Dendritic cell treated with granulocyte-macrophage colony-stimulating factor and Interleukin-4, amounts not matched to agents 40 ng/mL and 50 ng/mL, for 4 days (primary cell): ENCODE results near the gene CAND2.
"Not testable (repeated sequence)": the region's sequence is repeated elsewhere in the genome, so short reads cannot be mapped to it uniquely, and the experiment has no call there.

Source experiments
- H3K27ac Mint-ChIP-seq: one replicate; pipeline ENCODE4 v1.8.0; 2022; ENCODE audit warnings: mild to moderate bottlenecking, mixed read lengths
- H3K27me3 Mint-ChIP-seq: one replicate; pipeline ENCODE4 v1.8.0; 2022; ENCODE audit warnings: mild to moderate bottlenecking, mixed read lengths
- H3K36me3 Mint-ChIP-seq: one replicate; pipeline ENCODE4 v1.8.0; 2022; ENCODE audit warnings: low read depth, mixed read lengths
- H3K4me1 Mint-ChIP-seq: one replicate; pipeline ENCODE4 v1.8.0; 2022; ENCODE audit warnings: low read depth, mixed read lengths
- H3K4me3 Mint-ChIP-seq: one replicate; pipeline ENCODE4 v1.8.0; 2022; ENCODE audit warnings: mild to moderate bottlenecking, moderate library complexity, mixed read lengths
- H3K9me3 Mint-ChIP-seq: one replicate; pipeline ENCODE4 v1.8.0; 2022; ENCODE audit warnings: mixed read lengths
- intact Hi-C: fragments of 100-400 bp; cut with micrococcal nuclease; formaldehyde crosslinking; loops from one replicate; pipeline ENCODE4 v1.15.0; 2022

The CAND2 gene

DNA sequence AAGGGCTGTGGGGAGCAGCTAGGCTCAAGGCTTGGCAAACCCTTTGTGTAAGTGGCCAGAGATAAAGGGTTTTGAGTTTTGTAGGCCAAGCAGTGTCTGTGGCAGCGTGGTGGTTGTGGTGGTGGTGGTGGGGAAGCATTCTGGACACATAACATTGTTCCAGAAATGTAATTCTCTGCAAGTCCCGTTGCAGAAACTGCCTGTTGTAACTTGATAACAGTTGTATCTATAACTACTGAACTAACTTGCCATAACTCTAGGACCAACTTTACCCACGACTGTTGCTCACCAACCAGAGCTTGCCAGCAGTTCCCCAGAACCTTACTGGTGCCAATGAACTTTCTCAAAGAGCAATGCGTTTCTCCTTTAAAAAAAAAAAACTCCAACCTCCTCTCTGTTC lies 19.3 kb upstream of the CAND2 start:
- H3K9me3 Mint-ChIP-seq, result no peaks in the 10 kb centered on the region
- no peaks in the 10 kb centered on the region for H3K36me3 Mint-ChIP-seq
- H3K4me1 Mint-ChIP-seq, result peaks cover 7% of the 10 kb centered on the region
- no peak overlapping the region for H3K4me3 Mint-ChIP-seq
- intact Hi-C loops, result no loop called here
- H3K27me3 Mint-ChIP-seq, result peaks cover 10% of the 10 kb centered on the region
- H3K27ac Mint-ChIP-seq, result no peak overlapping the region

DNA sequence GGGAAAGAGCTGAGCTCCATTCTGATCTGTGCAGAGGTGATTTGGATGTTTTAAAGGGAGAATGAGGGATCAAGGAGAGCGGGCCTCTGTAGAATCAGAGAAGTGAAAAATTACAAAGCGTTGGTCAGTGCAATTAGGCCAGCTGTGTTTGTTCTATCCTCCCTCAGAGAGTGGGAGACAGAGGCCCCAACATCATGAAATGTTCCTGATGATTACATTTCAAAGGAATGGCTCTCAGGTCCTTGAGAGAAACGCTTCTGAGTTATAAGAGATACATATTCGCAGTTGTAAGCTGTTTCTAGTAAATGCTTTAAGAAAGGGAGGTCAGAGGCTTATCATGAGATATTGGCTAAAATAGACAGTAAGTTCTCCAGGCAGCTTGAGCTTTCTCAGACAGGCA lies 15.7 kb upstream of the CAND2 start:
- Mint-ChIP-seq H3K27me3 (peaks cover 13% of the 10 kb centered on the region), H3K27ac (no peak overlapping the region), H3K9me3 (no peaks in the 10 kb centered on the region), H3K4me1 (no peaks in the 10 kb centered on the region), H3K36me3 (no peaks in the 10 kb centered on the region), H3K4me3 (no peak overlapping the region)
- intact Hi-C loops, result no loop called here

DNA sequence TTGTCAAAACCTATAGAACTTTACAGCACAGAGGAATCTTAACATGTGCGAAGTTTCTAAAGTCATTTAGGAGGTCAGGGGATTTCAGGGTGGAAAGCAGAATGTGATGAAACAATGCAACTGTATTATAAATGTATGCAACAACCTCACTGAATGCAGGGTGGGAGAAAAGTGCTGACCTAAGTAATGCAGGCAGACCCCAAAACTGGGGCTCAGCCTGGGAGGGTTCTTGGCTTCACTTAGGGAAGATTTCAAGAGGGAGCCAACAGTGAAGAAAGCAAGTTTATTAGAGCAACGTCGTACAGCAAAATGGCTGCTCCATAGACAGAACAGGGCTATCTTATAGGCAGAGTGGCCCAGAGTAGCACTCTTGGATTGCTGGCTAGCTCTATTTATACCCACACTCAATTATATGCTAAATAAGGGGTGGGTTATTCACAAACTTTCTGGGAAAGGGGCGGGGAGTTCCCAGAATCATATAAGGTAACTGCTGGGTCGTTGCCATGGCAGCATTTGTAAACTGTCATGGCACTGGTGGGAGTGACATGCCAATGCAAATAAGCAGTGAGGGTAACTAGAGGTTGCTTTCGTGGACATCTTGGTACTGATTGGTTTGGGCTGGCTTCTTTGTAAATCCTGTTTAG lies 14.2 kb upstream of the CAND2 start:
- H3K27ac Mint-ChIP-seq, result no peak overlapping the region
- no peak overlapping the region for H3K4me3 Mint-ChIP-seq
- H3K4me1 Mint-ChIP-seq, result no peaks in the 10 kb centered on the region
- no peaks in the 10 kb centered on the region for H3K36me3 Mint-ChIP-seq
- H3K27me3 Mint-ChIP-seq, result peaks cover 19% of the 10 kb centered on the region
- no peaks in the 10 kb centered on the region for H3K9me3 Mint-ChIP-seq
- intact Hi-C loops, result no loop called here

DNA sequence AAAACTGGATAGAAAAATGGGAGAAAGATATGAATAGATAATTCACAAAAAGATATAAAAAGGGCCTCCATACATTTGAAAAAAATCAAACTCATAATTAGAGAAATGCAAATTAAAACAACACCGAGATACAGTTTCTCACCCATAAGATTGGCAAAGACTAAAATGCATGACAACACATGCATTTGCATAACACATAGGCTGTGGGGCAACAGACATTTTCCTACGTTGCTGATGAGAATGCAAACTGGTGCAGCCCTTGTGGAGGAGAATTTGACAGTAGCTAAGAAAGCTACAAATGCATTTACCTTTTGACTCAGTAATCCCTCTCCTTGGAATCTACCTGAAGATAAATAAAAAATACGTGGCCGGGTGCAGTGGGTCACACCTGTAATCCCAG lies 11.4 kb upstream of the CAND2 start:
- no peak overlapping the region for H3K4me3 Mint-ChIP-seq
- no peaks in the 10 kb centered on the region for H3K4me1 Mint-ChIP-seq
- intact Hi-C loops, result loop anchor here (5.0 kb wide), 1 partner anchor 107 kb away; no protein-coding TSS in a partner anchor
- peaks cover 29% of the 10 kb centered on the region for H3K27me3 Mint-ChIP-seq
- H3K36me3 Mint-ChIP-seq, result no peaks in the 10 kb centered on the region
- no peak overlapping the region for H3K27ac Mint-ChIP-seq
- no peaks in the 10 kb centered on the region for H3K9me3 Mint-ChIP-seq

DNA sequence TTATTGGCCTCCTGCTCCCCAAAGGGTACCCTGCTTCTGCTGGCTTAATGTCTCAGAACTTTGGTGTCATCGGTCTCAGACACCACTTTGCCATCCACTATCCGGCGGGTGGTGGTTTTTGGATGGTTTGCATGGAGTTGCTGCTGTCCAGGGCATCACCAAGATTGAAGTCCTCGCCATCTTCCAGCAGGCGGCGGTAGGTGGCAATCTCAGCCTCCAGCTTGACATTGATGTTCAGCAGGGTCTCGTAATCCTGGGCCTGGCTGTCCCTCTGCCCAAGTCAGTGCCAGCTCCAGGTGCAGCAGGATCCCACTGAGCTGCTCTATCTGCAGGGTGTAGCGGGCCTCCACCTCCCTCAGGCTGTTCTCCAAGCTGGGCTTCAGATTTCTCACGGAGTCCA lies 9.1 kb upstream of the CAND2 start:
- not testable (repeated sequence) for H3K4me1 Mint-ChIP-seq, H3K9me3 Mint-ChIP-seq, H3K36me3 Mint-ChIP-seq, H3K4me3 Mint-ChIP-seq, H3K27ac Mint-ChIP-seq
- intact Hi-C loops, result loop anchor here (5.0 kb wide), 1 partner anchor 105 kb away; no protein-coding TSS in a partner anchor
- H3K27me3 Mint-ChIP-seq, result peaks cover 24% of the 10 kb centered on the region

DNA sequence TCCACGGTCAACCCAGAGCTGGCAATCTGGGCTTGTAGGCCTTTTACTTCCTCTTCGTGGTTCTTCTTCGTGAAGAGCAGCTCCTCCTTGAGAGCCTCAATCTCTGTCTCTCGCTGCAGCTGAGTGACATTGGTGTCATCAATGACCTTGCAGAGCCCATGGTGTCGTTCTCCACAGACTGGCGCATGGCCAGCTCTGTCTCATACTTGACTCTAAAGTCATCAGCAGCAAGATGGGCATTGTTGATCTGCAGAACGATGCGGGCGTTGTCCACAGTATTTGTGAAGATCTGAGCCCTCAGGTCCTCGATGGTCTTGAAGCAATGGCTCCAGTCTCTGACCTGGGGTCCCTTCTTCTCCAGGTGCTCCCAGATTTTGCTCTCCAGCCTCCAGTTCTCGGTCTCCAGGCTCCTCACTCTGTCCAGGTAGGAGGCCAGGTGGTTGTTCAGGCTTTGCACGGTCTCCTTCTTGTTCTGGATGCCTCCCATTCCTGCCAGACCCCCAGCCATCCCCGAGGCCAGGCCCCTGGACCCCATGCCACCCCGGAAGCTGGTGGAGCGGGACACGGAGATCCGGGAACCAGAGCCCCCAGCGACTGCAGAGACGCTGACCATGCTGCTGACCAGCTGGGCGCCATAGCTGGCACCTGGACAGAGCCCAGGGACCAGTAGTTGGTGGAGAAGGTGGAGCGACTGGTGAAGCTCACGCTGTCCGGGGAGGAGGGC lies 8.4 kb upstream of the CAND2 start:
- not testable (repeated sequence) for H3K4me1 Mint-ChIP-seq, H3K27ac Mint-ChIP-seq, H3K4me3 Mint-ChIP-seq, H3K36me3 Mint-ChIP-seq, H3K9me3 Mint-ChIP-seq
- peaks cover 24% of the 10 kb centered on the region for H3K27me3 Mint-ChIP-seq
- intact Hi-C loops, result loop anchor here (5.0 kb wide), 1 partner anchor 104 kb away; no protein-coding TSS in a partner anchor

DNA sequence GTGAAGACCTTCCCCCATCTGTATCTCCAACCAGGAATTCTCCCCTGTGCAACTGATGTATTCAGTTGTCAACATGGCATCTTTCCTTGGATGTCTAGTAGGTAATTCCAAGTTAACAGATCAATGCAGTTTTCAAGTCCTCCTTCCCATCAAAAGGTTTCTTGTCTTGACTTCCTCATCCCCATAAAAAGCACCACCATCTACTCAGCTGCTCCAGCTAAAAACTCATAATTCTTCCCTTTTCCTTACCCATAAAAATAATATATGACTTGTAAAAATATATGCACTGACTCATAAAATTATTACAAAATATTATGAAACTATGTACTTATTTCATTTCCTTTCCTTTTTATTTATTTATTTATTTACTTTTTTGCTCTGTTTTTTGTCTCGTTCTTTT lies 5.0 kb upstream of the CAND2 start:
- Mint-ChIP-seq H3K4me1 (peaks cover 5% of the 10 kb centered on the region), H3K27me3 (peaks cover 32% of the 10 kb centered on the region), H3K36me3 (no peaks in the 10 kb centered on the region), H3K9me3 (no peaks in the 10 kb centered on the region), H3K4me3 (no peak overlapping the region), H3K27ac (no peak overlapping the region)
- intact Hi-C loops, result no loop called here

DNA sequence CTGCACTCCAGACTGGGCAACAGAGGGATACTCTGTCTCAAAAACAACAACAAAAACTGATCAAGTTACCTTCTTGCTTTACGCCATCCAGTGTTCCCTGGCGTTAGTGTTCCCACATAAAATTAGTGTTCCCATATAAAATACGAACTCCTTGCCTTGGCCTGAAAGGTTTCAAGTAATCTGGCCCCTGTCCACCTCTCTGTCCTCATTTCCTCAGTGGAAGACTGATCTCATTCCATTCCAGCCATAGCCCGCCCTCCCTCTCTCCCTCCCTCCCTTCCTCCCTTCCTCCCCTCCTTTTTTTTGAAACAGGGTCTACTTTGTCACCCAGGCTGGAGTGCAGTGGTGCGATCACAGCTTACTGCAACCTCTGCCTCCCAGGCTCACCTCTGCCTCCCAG lies 2.8 kb upstream of the CAND2 start:
- H3K27me3 Mint-ChIP-seq, result peaks cover 42% of the 10 kb centered on the region
- no peaks in the 10 kb centered on the region for H3K36me3 Mint-ChIP-seq
- peaks cover 11% of the 10 kb centered on the region for H3K4me1 Mint-ChIP-seq
- intact Hi-C loops, result no loop called here
- no peak overlapping the region for H3K4me3 Mint-ChIP-seq
- H3K9me3 Mint-ChIP-seq, result no peaks in the 10 kb centered on the region
- no peak overlapping the region for H3K27ac Mint-ChIP-seq

DNA sequence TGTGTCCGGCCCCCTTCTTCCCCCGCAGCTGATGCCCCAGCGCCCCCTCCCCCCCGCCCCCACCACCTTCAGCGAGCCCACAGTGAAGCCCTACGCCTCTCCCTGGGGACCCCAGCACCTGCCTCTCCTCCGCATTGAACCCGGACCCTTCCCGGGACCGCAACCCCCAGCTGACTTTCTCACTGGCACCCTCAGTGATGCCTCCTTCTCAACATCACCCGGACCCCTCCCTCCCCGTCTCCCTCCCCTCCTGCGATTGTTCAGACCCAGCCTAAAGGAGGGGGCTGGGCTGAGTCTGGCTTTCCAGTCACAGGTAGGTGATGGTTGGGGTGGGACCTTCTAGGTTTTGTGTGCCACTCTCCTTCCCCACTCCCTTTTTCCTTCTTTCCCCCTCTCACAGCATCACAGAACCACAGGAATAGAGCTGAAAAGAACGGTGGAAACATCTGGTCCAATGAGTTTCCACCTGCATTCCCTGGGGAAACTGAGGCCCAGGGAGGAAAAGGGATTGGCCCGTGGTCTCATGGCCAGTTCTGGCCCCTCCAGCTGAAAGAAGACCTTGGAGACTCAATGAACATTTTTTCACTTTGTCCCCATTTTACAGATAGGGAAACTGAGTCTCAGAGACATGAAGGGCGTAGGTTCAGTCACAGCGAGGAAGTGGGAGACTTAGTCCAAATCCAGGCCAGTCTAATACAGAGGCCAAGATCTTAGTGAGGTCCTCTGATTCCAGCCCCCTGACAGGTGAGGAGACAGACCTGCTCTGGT lies 828 bp downstream of the CAND2 start:
- H3K27me3 Mint-ChIP-seq, result peaks cover 40% of the 10 kb centered on the region
- no peak overlapping the region for H3K4me3 Mint-ChIP-seq
- no peak overlapping the region for H3K27ac Mint-ChIP-seq
- H3K9me3 Mint-ChIP-seq, result no peaks in the 10 kb centered on the region
- peaks cover 6% of the 10 kb centered on the region for H3K4me1 Mint-ChIP-seq
- intact Hi-C loops, result no loop called here
- no peaks in the 10 kb centered on the region for H3K36me3 Mint-ChIP-seq

DNA sequence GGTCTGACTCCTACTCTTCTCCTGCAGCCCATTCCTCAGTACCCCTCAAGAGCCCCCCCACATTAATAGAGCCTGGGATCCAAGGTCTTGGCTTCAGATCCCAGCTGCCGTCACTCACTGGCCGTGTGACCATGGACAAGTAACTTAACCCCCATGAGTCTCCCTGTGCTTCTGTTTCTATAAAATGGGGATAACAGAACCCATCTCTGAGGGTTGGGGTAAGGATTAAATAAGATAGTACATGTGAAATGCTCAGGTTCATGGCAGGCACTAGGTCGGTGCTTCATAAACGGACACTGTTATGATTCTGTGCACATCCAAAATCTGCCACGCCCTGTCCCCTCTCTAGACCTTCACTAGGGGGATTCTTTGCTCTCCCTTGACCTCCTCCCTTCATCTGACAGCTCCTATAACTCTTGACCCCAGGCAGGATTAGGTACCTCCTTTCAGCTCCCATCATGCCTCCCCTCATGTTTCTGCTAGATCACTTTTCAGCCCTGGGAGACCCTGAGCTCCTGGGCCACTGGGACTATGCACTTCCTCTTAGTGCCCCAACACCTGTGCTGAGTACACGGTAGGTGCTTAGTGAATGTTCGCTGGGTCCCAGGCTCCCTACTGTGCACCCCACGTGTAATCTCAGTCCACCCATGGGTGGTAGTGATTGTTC lies 1.5 kb downstream of the CAND2 start:
- Mint-ChIP-seq H3K4me1 (peaks cover 6% of the 10 kb centered on the region), H3K36me3 (no peaks in the 10 kb centered on the region), H3K9me3 (no peaks in the 10 kb centered on the region), H3K27me3 (peaks cover 40% of the 10 kb centered on the region), H3K4me3 (no peak overlapping the region), H3K27ac (no peak overlapping the region)
- intact Hi-C loops, result no loop called here

DNA sequence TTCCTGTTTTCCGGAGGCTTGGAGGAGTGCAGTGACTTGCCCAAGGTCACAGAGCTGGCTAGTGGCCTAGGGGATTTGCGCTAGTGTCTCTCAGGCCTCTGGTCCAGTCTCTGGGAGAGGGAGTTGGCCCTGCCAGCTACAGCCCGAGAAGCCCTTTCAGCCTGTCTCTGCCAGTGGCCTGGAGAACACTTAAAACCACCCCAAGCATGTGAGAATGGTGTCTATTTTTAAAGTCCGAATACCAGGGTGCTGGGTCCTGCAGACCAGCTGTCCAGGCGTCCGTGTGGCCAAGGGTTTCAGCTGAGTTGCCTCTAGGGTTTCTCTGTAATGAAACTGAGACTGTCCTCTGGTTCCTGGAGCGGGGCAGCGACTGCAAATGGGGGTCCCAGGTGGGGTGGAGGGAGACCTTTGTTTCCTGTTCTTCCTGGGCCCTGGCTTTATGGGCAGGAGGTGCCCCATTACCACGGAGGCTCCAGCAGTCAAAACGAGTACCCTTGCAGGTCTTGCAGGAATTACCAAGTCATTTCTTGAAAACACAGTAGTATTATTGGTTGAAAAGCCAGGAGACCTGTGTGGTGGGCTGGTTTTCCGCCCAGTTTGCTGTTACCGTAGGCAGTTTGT lies 2.2 kb downstream of the CAND2 start:
- Mint-ChIP-seq H3K4me1 (peaks cover 6% of the 10 kb centered on the region), H3K27me3 (peaks cover 40% of the 10 kb centered on the region), H3K4me3 (no peak overlapping the region), H3K9me3 (no peaks in the 10 kb centered on the region), H3K27ac (no peak overlapping the region), H3K36me3 (no peaks in the 10 kb centered on the region)
- intact Hi-C loops, result no loop called here

DNA sequence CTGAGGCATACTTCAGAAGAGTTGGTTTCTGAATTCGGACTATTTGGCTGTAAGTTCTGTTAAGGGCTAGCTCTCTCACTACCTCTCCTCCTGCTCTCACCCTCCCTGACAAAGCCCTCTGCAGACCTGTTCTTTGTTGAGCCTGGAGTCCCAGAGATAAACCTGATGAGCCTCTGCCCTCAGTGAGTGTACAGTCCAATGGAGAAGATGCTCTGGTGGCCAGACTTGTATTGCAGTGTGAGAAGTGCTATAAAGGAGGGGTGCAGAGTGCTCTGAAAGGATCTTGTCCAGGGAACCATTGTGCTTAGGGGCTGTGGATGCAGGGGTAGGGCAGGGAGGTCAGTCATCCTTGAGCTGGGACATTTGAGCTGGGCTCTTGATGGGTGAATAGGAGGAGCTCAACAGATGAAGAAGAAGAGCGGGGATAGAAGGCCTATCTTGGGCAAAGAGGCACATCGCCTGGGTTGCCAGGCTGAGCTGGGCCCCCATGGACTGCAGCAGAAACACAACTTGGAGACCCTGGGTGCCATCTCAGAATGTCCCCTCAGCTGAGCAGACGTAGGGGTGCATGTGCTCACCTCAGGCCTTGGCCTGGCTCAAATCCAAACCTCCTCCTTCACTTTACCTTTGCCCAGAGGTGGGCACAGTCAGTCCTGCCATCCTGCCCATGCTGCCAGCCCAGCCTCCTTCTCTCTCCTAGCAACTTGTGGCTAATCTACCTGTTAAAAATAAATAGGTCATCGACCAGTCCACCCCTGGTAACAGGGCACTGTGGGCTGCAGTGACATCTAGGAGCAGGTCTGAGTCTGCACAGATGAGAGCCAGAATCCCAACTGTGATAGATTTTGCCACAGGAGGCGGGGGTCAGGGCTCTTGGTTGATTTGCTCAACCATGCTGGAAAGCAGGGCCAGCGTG lies 3.3 kb downstream of the CAND2 start:
- Mint-ChIP-seq H3K9me3 (no peaks in the 10 kb centered on the region), H3K4me3 (no peak overlapping the region), H3K27ac (no peak overlapping the region), H3K27me3 (peaks cover 33% of the 10 kb centered on the region), H3K36me3 (no peaks in the 10 kb centered on the region), H3K4me1 (peaks cover 6% of the 10 kb centered on the region)
- intact Hi-C loops, result no loop called here

DNA sequence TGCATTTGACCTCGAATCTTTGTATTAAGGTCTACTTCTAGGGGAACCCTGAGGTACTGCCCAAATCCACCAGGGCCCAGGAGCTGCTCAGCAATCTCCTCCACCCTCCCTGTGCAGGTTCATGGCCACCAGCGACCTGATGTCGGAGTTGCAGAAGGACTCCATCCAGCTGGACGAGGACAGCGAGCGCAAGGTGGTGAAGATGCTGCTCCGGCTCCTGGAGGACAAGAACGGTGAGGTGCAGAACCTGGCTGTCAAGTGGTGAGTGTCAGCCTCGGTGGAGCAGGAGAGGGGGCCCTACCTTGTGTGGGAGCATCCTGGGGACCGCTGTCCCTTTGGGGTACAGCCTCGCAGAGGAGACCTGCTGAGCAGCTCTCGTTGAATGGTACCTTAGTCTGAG lies 6.9 kb downstream of the CAND2 start:
- H3K9me3 Mint-ChIP-seq, result no peaks in the 10 kb centered on the region
- intact Hi-C loops, result no loop called here
- no peaks in the 10 kb centered on the region for H3K36me3 Mint-ChIP-seq
- H3K27ac Mint-ChIP-seq, result no peak overlapping the region
- peaks cover 5% of the 10 kb centered on the region for H3K27me3 Mint-ChIP-seq
- H3K4me1 Mint-ChIP-seq, result no peaks in the 10 kb centered on the region
- H3K4me3 Mint-ChIP-seq, result no peak overlapping the region
